SU-DHL-6 (cell line): ENCODE measurements around the gene BIRC5.

ENCODE experiments used
- H2AFZ ChIP-seq: fragments of 200-600 bp; sonication (generic); 2 replicates; pipeline ENCODE4 v1.6.1; 2014; ENCODE audit warnings: low read depth, mild to moderate bottlenecking, moderate library complexity, mixed read lengths, antibody characterized with exemption, low read length; ENCODE audit not compliant: severe bottlenecking
- H3F3A ChIP-seq: fragments of 200-600 bp; shearing (Covaris generic); 2 replicates; pipeline ENCODE4 v1.6.0; 2016; ENCODE audit warnings: antibody characterized with exemption, mild to moderate bottlenecking; ENCODE audit not compliant: insufficient read depth
- H3K27ac ChIP-seq: fragments of 200-600 bp; sonication (generic); 2 replicates; pipeline ENCODE4 v1.5.1; 2016; ENCODE audit warnings: low read depth, mild to moderate bottlenecking, low read length, moderate library complexity, mixed read lengths
- H3K27me3 ChIP-seq: fragments of 200-600 bp; sonication (generic), shearing (Covaris generic); 2 replicates; pipeline ENCODE4 v1.6.0; 2014; ENCODE audit warnings: mild to moderate bottlenecking, low read length
- H3K36me3 ChIP-seq: fragments of 200-600 bp; sonication (generic); 2 replicates; pipeline ENCODE4 v1.6.1; 2014; ENCODE audit warnings: mild to moderate bottlenecking, low read length, mixed read lengths
- H3K4me2 ChIP-seq: fragments of 300-600, 200-600 bp; shearing (Covaris generic), sonication (generic); 2 replicates; pipeline ENCODE4 v1.6.0; 2014; ENCODE audit warnings: low read length, low read depth, mild to moderate bottlenecking; ENCODE audit not compliant: poor library complexity, severe bottlenecking
- H3K4me3 ChIP-seq: fragments of 200-600 bp; sonication (generic); 2 replicates; pipeline ENCODE4 v1.5.1; 2014; ENCODE audit warnings: antibody characterized with exemption, low read length, mild to moderate bottlenecking, mixed read lengths; ENCODE audit not compliant: insufficient read depth, poor library complexity, severe bottlenecking
- H3K79me2 ChIP-seq: fragments of 200-600 bp; sonication (generic); 2 replicates; pipeline ENCODE4 v1.6.1; 2014; ENCODE audit warnings: mild to moderate bottlenecking, low read length, moderate library complexity; ENCODE audit not compliant: insufficient read depth
- H3K9ac ChIP-seq: fragments of 200-600 bp; sonication (generic); 2 replicates; pipeline ENCODE4 v1.7.0; 2014; ENCODE audit warnings: mild to moderate bottlenecking, low read length
- H3K9me2 ChIP-seq: fragments of 200-600 bp; sonication (generic); replicated peaks from 2 replicates; pipeline ENCODE4 v1.6.1; 2014; ENCODE audit warnings: low read length; ENCODE audit not compliant: insufficient read depth
- H3K9me3 ChIP-seq: fragments of 200-600 bp; sonication (generic); 2 replicates; pipeline ENCODE4 v1.6.1; 2014; ENCODE audit warnings: low read length, mixed read lengths; ENCODE audit not compliant: insufficient read depth
- H4K20me1 ChIP-seq: fragments of 200-600 bp; sonication (generic); 2 replicates; pipeline ENCODE4 v1.6.1; 2014; ENCODE audit warnings: low read depth, mild to moderate bottlenecking, antibody characterized with exemption, low read length, moderate library complexity, mixed read lengths
- EZH2phosphoT487 ChIP-seq: fragments of 200-600 bp; sonication (generic), shearing (Covaris generic); conservative IDR thresholded peaks from 2 replicates; pipeline ENCODE4 v1.6.1; 2018; ENCODE audit warnings: mild to moderate bottlenecking, antibody characterized with exemption, low read length, moderate library complexity, mixed read lengths
- TF ChIP-seq, protein P1 (sequence below): fragments of 200-600 bp; sonication (generic); IDR thresholded peaks from one replicate; pipeline ENCODE4 v1.5.1; 2017; ENCODE audit warnings: antibody characterized with exemption, mild to moderate bottlenecking, low read length, moderate library complexity; ENCODE audit not compliant: insufficient read depth, poor library complexity, severe bottlenecking

The BIRC5 gene

DNA sequence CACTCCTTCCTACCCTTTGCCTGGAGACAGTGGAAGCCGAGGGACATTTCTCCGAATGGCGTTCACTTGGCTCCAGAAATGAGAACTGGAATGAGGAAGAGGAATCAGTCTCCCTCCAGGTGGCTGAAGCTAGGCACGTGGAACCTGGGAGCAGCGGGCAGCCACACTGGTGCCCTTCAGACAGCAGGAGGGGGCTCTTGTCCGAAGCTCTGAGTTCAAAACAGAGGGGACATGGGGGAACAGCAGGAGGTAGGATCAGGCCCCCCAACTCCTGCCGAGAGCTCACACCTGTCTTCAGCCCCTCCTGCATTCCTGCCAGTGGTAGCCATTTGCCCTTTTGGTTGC is 58.8 kb downstream of the BIRC5 start:
- Histone ChIP-seq H3K9ac (no peak overlapping the region), H3K4me3 (no peak overlapping the region), H3K27me3 (no peaks in the 10 kb centered on the region), H3K27ac (no peak overlapping the region), H3K36me3 (no peaks in the 10 kb centered on the region), H4K20me1 (no peaks in the 10 kb centered on the region), H2AFZ (no peak overlapping the region), H3K9me2 (no peaks in the 10 kb centered on the region), H3K4me2 (no peak overlapping the region), H3K79me2 (no peaks in the 10 kb centered on the region), H3K9me3 (peaks cover 7% of the 10 kb centered on the region; the same call in 1 of the 2 replicates), H3F3A (peaks cover 6% of the 10 kb centered on the region)
- TF ChIP-seq EZH2phosphoT487 = no peak
- TF ChIP-seq, protein P1, sequence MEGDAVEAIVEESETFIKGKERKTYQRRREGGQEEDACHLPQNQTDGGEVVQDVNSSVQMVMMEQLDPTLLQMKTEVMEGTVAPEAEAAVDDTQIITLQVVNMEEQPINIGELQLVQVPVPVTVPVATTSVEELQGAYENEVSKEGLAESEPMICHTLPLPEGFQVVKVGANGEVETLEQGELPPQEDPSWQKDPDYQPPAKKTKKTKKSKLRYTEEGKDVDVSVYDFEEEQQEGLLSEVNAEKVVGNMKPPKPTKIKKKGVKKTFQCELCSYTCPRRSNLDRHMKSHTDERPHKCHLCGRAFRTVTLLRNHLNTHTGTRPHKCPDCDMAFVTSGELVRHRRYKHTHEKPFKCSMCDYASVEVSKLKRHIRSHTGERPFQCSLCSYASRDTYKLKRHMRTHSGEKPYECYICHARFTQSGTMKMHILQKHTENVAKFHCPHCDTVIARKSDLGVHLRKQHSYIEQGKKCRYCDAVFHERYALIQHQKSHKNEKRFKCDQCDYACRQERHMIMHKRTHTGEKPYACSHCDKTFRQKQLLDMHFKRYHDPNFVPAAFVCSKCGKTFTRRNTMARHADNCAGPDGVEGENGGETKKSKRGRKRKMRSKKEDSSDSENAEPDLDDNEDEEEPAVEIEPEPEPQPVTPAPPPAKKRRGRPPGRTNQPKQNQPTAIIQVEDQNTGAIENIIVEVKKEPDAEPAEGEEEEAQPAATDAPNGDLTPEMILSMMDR = no peak

- Histone ChIP-seq H3K79me2 (no peaks in the 10 kb centered on the region), H3F3A (peaks cover 6% of the 10 kb centered on the region), H3K36me3 (no peaks in the 10 kb centered on the region), H3K9me2 (no peaks in the 10 kb centered on the region), H2AFZ (no peak overlapping the region), H3K9ac (no peak overlapping the region), H3K4me3 (no peak overlapping the region), H3K27ac (no peak overlapping the region), H3K4me2 (no peak overlapping the region), H3K27me3 (no peaks in the 10 kb centered on the region), H4K20me1 (no peaks in the 10 kb centered on the region), H3K9me3 (peaks cover 7% of the 10 kb centered on the region; the same call in 1 of the 2 replicates)
- TF ChIP-seq, protein P1 = no peak
- no peak for TF ChIP-seq EZH2phosphoT487
These were observed 59.8 kb downstream of the BIRC5 start for GRCh38 chr17:78273813-78274212.
